Mesodermal cell (in vitro differentiated cells): ENCODE results near the gene SORCS2.

ENCODE experiments used
- H3K27ac ChIP-seq: 2 replicates; pipeline ENCODE4 v1.7.0; 2013; ENCODE audit warnings: mild to moderate bottlenecking, low read depth, low read length, moderate library complexity; ENCODE audit not compliant: severe bottlenecking
- H3K36me3 ChIP-seq: 2 replicates; pipeline ENCODE4 v1.7.1; 2013; ENCODE audit warnings: mild to moderate bottlenecking, low read length, moderate library complexity; ENCODE audit not compliant: control insufficient read depth, insufficient read depth
- H3K4me1 ChIP-seq: one replicate; pipeline ENCODE4 v1.7.1; 2013; ENCODE audit warnings: mild to moderate bottlenecking, low read length; ENCODE audit not compliant: insufficient read depth, control insufficient read depth, poor library complexity, severe bottlenecking
- H3K4me3 ChIP-seq: 2 replicates; pipeline ENCODE4 v1.7.0; 2013; ENCODE audit warnings: low read length, control low read depth, mild to moderate bottlenecking; ENCODE audit not compliant: insufficient read depth, poor library complexity, severe bottlenecking; ENCODE audit errors: extremely low read depth
- H3K9me3 ChIP-seq: 2 replicates; pipeline ENCODE4 v1.7.1; 2013; ENCODE audit warnings: mild to moderate bottlenecking, low read length, moderate library complexity; ENCODE audit not compliant: control insufficient read depth
- WGBS, 2 experiments: methylation state at CpG; one replicate each; pipeline ENCODE4 v1.1.5; 2013; ENCODE audit warnings: missing lambda C conversion rate in 2 of 2; ENCODE audit not compliant: insufficient coverage in 2 of 2; 5-methylcytosine and 5-hydroxymethylcytosine counted together

SORCS2 gene

GRCh38 chr4:7464259-7464655, 271.9 kb downstream of the SORCS2 start:
- Histone ChIP-seq H3K27ac (no peak overlapping the region), H3K36me3 (no peaks in the 10 kb centered on the region), H3K4me1 (no peaks in the 10 kb centered on the region), H3K4me3 (no peak overlapping the region), H3K9me3 (no peaks in the 10 kb centered on the region)
- 57 to 80% methylated on average over 4 to 5 of the region's 5 CpGs for WGBS, 2 experiments

DNA sequence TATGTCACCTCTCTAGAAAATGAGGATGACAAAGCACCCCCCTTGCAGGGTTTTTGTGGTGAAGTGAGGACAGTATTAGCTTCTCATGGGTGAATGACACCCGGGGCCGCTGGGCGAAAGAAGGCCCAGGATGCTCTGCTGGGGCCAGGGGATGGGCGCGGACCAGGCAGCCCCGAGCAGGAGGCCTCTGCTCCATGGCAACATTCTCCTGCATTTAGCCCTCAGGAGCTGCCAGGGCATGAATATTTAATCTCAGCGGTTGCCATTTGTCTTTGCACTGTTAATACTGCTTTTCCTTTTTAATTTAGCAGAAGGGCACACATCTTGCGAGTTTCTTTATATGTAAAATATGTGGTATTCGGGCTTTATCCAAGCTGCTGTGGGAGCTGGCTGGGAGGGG, 272.7 kb downstream of the SORCS2 start:
- WGBS, 2 experiments, result 92 to 96% methylated on average over 7 of the region's 9 CpGs
- Histone ChIP-seq H3K36me3 (no peaks in the 10 kb centered on the region), H3K4me1 (no peaks in the 10 kb centered on the region), H3K27ac (no peak overlapping the region), H3K9me3 (no peaks in the 10 kb centered on the region), H3K4me3 (no peak overlapping the region)

DNA sequence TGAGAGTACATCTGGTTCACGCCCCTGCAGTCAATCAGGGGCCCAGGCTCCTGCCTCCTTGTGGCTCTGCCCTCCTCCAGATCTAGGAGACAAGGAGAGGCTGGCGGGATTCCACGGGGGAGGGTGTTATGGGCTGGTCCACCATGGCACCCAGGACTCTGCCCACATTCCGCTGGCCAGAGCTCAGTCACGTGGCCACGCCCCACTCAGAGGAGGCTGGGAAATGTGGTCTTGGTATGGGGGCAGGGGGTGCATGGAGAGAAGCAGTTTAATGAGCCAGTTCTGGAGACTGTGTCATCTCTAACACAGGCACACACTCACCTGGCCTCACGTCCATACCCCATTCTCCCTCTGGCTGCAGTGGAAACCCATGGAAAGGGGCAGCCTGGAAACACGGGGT, 273.9 kb downstream of the SORCS2 start:
- 82 to 88% methylated on average over 1 to 6 of the region's 8 CpGs for WGBS, 2 experiments
- H3K9me3 ChIP-seq, result no peaks in the 10 kb centered on the region
- H3K4me3 ChIP-seq, result no peak overlapping the region
- no peaks in the 10 kb centered on the region for H3K36me3 ChIP-seq
- H3K4me1 ChIP-seq, result no peaks in the 10 kb centered on the region
- H3K27ac ChIP-seq, result no peak overlapping the region

GRCh38 chr4:7466904-7467303, 274.6 kb downstream of the SORCS2 start:
- H3K36me3 ChIP-seq, result no peaks in the 10 kb centered on the region
- WGBS, 2 experiments, result 88 to 98% methylated on average over 7 of the region's 7 CpGs
- no peaks in the 10 kb centered on the region for H3K4me1 ChIP-seq
- H3K9me3 ChIP-seq, result no peaks in the 10 kb centered on the region
- no peak overlapping the region for H3K4me3 ChIP-seq
- no peak overlapping the region for H3K27ac ChIP-seq

- Histone ChIP-seq H3K9me3 (no peaks in the 10 kb centered on the region), H3K4me1 (no peaks in the 10 kb centered on the region), H3K27ac (no peak overlapping the region), H3K4me3 (no peak overlapping the region), H3K36me3 (no peaks in the 10 kb centered on the region)
- 84 to 89% methylated on average over 6 to 7 of the region's 7 CpGs for WGBS, 2 experiments
Measured at GRCh38 chr4:7467471-7467870, 275.1 kb downstream of the SORCS2 start.

- no peaks in the 10 kb centered on the region for H3K36me3 ChIP-seq
- no peak overlapping the region for H3K27ac ChIP-seq
- H3K4me3 ChIP-seq, result no peak overlapping the region
- H3K9me3 ChIP-seq, result no peaks in the 10 kb centered on the region
- no peaks in the 10 kb centered on the region for H3K4me1 ChIP-seq
- 87 to 89% methylated on average over 4 of the region's 4 CpGs for WGBS, 2 experiments
Measured at GRCh38 chr4:7469023-7469422, 276.7 kb downstream of the SORCS2 start.

GRCh38 chr4:7470111-7470510, 277.8 kb downstream of the SORCS2 start:
- Histone ChIP-seq H3K36me3 (no peaks in the 10 kb centered on the region), H3K4me1 (no peaks in the 10 kb centered on the region), H3K4me3 (no peak overlapping the region), H3K27ac (no peak overlapping the region), H3K9me3 (no peaks in the 10 kb centered on the region)
- WGBS, 2 experiments, result 85 to 86% methylated on average over 3 of the region's 3 CpGs

GRCh38 chr4:7470522-7471128, 278.3 kb downstream of the SORCS2 start:
- WGBS, 2 experiments, result 88 to 91% methylated on average over 7 to 8 of the region's 8 CpGs
- Histone ChIP-seq H3K27ac (no peak overlapping the region), H3K4me1 (no peaks in the 10 kb centered on the region), H3K4me3 (no peak overlapping the region), H3K36me3 (no peaks in the 10 kb centered on the region), H3K9me3 (no peaks in the 10 kb centered on the region)

DNA sequence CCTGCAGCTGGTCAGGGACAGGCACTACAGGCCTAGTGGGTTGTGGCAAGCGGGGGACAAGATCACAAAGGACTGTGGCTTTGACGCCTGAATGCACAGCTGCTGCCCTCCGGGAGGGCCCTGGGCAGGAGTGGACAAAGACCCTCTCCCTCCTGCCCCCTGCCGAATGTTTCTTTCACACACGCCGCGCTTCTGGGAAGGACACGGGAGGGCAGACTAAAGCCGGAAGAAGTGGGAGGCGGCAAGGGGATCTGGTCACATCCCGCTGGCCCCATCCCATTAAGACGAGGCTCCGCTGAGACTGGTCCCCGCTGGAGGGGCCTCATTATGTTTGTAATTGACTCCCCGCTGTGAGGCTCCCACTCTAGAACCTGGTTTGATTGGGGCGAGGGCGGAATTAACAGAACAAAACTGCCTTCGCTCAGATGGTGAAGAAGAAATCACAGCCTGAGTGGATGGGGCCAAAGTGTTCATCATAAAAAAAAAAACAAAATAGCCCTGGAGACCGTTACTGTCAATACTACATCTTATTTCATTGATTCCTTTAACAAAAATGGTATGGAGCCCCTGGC, 280.2 kb downstream of the SORCS2 start:
- WGBS, 2 experiments, result 38 to 40% methylated on average over 15 to 16 of the region's 19 CpGs
- Histone ChIP-seq H3K4me3 (no peak overlapping the region), H3K36me3 (no peaks in the 10 kb centered on the region), H3K4me1 (no peaks in the 10 kb centered on the region), H3K9me3 (no peaks in the 10 kb centered on the region), H3K27ac (no peak overlapping the region)

GRCh38 chr4:7473081-7473480, 280.7 kb downstream of the SORCS2 start:
- WGBS, 2 experiments, result 89 to 91% methylated on average over 10 of the region's 10 CpGs
- no peaks in the 10 kb centered on the region for H3K4me1 ChIP-seq
- no peaks in the 10 kb centered on the region for H3K36me3 ChIP-seq
- no peak overlapping the region for H3K27ac ChIP-seq
- H3K4me3 ChIP-seq, result no peak overlapping the region
- no peaks in the 10 kb centered on the region for H3K9me3 ChIP-seq

DNA sequence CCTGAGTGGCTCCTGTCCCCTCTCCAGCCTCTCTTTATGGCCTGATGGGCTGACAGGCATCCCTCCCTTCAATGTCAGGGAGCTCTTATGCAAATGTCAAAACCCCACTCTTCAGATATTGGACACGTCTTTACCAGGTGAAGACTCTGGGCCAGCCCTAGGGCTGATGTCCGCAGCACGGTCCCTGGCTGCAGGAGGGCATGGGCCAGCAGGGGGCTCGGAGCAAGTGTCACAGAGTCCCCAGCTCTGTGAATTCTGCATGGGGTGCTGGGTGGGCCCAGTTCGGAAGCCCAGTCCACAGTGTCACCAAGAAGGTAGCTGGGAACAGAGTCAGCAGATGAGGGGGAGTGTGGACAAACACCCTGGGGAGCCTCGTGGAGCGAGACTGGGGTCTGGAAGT, 282.0 kb downstream of the SORCS2 start:
- 91 to 94% methylated on average over 5 to 7 of the region's 7 CpGs for WGBS, 2 experiments
- Histone ChIP-seq H3K36me3 (no peaks in the 10 kb centered on the region), H3K9me3 (no peaks in the 10 kb centered on the region), H3K4me3 (no peak overlapping the region), H3K27ac (no peak overlapping the region), H3K4me1 (no peaks in the 10 kb centered on the region)
